Stimulated activated CD8-positive, alpha-beta memory T cell treated with anti-CD3 and anti-CD28 coated beads, Interleukin-15, amount 100 ng/mL, for 4 hours (primary cell): ENCODE measurements around the gene SMG6.

ENCODE experiments used
- DNase-seq, 2 donors: peaks; one replicate each; pipeline ENCODE4 v3.0.0-alpha.2; 2020; ENCODE audit warnings: low read depth in 2 of 2

Gene SMG6

GRCh38 chr17:2076087-2076984 is 227.2 kb downstream of the SMG6 start:
- DNase-seq = no peak

GRCh38 chr17:2075336-2076086 is 228.1 kb downstream of the SMG6 start:
- DNase-seq = no peak

- DNase-seq = no peak
Observed at GRCh38 chr17:2074919-2075318, 228.7 kb downstream of the SMG6 start.

- DNase-seq = no peak
Observed at GRCh38 chr17:2071455-2072281, 231.9 kb downstream of the SMG6 start.

GRCh38 chr17:2071024-2071385 is 232.6 kb downstream of the SMG6 start:
- no peak for DNase-seq

- DNase-seq = no peak
Observed at GRCh38 chr17:2070241-2071023, 233.2 kb downstream of the SMG6 start.

- DNase-seq = no peak
Observed at GRCh38 chr17:2068519-2069051, 235.0 kb downstream of the SMG6 start.

- no peak for DNase-seq
Observed at GRCh38 chr17:2068031-2068518, 235.5 kb downstream of the SMG6 start.

GRCh38 chr17:2067608-2068024 is 236.0 kb downstream of the SMG6 start:
- DNase-seq = no peak

GRCh38 chr17:2067048-2067561 is 236.5 kb downstream of the SMG6 start:
- DNase-seq = no peak

- no peak for DNase-seq
Observed at GRCh38 chr17:2065949-2066400, 237.6 kb downstream of the SMG6 start.

GRCh38 chr17:2064980-2065785 is 238.4 kb downstream of the SMG6 start:
- DNase-seq = no peak

- DNase-seq = no peak
Observed at GRCh38 chr17:2064520-2064971, 239.0 kb downstream of the SMG6 start.

- DNase-seq = no peak
Observed at GRCh38 chr17:2064147-2064489, 239.5 kb downstream of the SMG6 start.

GRCh38 chr17:2063261-2064146 is 240.1 kb downstream of the SMG6 start:
- DNase-seq = no peak

- no peak for DNase-seq
Observed at GRCh38 chr17:2062571-2063183, 240.9 kb downstream of the SMG6 start.

GRCh38 chr17:2061441-2061958 is 242.1 kb downstream of the SMG6 start:
- DNase-seq = no peak
